Measurements from ENCODE around the gene SLC27A2.

SLC27A2 gene

GRCh38 chr15:50248994-50249582 lies 67.1 kb downstream of the SLC27A2 start:
- H3K27ac ChIP-seq = no peak overlapping the region
- no peak for TF ChIP-seq CTCF (IDR thresholded peaks at IDR 0.05; ENCODE audit: low read depth, low read length)
- no peak overlapping the region for H3K4me3 ChIP-seq (ENCODE audit: low read depth, low read length)
- H3K9me3 ChIP-seq (ENCODE audit: severe bottlenecking) = no peaks in the 10 kb centered on the region
- H3K36me3 ChIP-seq = no peaks in the 10 kb centered on the region
- no peaks in the 10 kb centered on the region for H3K27me3 ChIP-seq (ENCODE audit: insufficient read depth, low read depth, severe bottlenecking)
- no peak for DNase-seq

- Histone ChIP-seq H3K27me3 (ENCODE audit: insufficient read depth, low read depth, severe bottlenecking) (no peaks in the 10 kb centered on the region), H3K4me3 (ENCODE audit: low read depth, low read length) (no peak overlapping the region), H3K36me3 (no peaks in the 10 kb centered on the region), H3K9me3 (ENCODE audit: severe bottlenecking) (no peaks in the 10 kb centered on the region), H3K27ac (peak overlapping the region; percentile 40)
- DNase-seq = no peak
- TF ChIP-seq CTCF (IDR thresholded peaks at IDR 0.05; ENCODE audit: low read depth, low read length) = no peak
These were observed 67.7 kb downstream of the SLC27A2 start for GRCh38 chr15:50249704-50250103.

GRCh38 chr15:50250760-50251394 lies 68.9 kb downstream of the SLC27A2 start:
- TF ChIP-seq CTCF (IDR thresholded peaks at IDR 0.05; ENCODE audit: low read depth, low read length) = no peak
- Histone ChIP-seq H3K4me3 (ENCODE audit: low read depth, low read length) (no peak overlapping the region), H3K9me3 (ENCODE audit: severe bottlenecking) (no peaks in the 10 kb centered on the region), H3K36me3 (no peaks in the 10 kb centered on the region), H3K27ac (peak overlapping the region; percentile 40), H3K27me3 (ENCODE audit: insufficient read depth, low read depth, severe bottlenecking) (no peaks in the 10 kb centered on the region)
- peak; percentile 68 for DNase-seq

- no peak for DNase-seq
- Histone ChIP-seq H3K36me3 (no peaks in the 10 kb centered on the region), H3K27me3 (ENCODE audit: insufficient read depth, low read depth, severe bottlenecking) (no peaks in the 10 kb centered on the region), H3K9me3 (ENCODE audit: severe bottlenecking) (no peaks in the 10 kb centered on the region), H3K4me3 (ENCODE audit: low read depth, low read length) (no peak overlapping the region), H3K27ac (peak overlapping the region; percentile 36)
- TF ChIP-seq CTCF (IDR thresholded peaks at IDR 0.05; ENCODE audit: low read depth, low read length) = no peak
These were observed 69.7 kb downstream of the SLC27A2 start for GRCh38 chr15:50251638-50252182.

- Histone ChIP-seq H3K27me3 (ENCODE audit: insufficient read depth, low read depth, severe bottlenecking) (no peaks in the 10 kb centered on the region), H3K4me3 (ENCODE audit: low read depth, low read length) (no peak overlapping the region), H3K36me3 (no peaks in the 10 kb centered on the region), H3K9me3 (ENCODE audit: severe bottlenecking) (no peaks in the 10 kb centered on the region), H3K27ac (no peak overlapping the region)
- no peak for DNase-seq
- no peak for TF ChIP-seq CTCF (IDR thresholded peaks at IDR 0.05; ENCODE audit: low read depth, low read length)
These were observed 70.6 kb downstream of the SLC27A2 start for GRCh38 chr15:50252556-50252955.

Data from WERI-Rb-1 (cell line).